Measurements from ENCODE around the gene TMC4.

GRCh38 chr19:54136086-54136863, 36.7 kb downstream of the TMC4 start:
- no peak for TF ChIP-seq CTCF (IDR thresholded peaks at IDR 0.05)
- TF ChIP-seq POLR2AphosphoS5 (IDR thresholded peaks at IDR 0.05; ENCODE audit: low read depth, low read length), result no peak
- no peak for TF ChIP-seq SIN3A (IDR thresholded peaks at IDR 0.05; ENCODE audit: borderline replicate concordance, low read depth, low read length)
- no peak for TF ChIP-seq MEF2A (IDR thresholded peaks at IDR 0.05; ENCODE audit: borderline replicate concordance, low read depth)
- TF ChIP-seq MAX (IDR thresholded peaks at IDR 0.05; ENCODE audit: low read depth), result no peak
- TF ChIP-seq ZBTB33 (IDR thresholded peaks at IDR 0.05; ENCODE audit: borderline replicate concordance, low read depth), result no peak
- TF ChIP-seq GATA2 (CRISPR knock-in tag; IDR thresholded peaks at IDR 0.05), result no peak
- no peak for TF ChIP-seq USF2 (IDR thresholded peaks at IDR 0.05; ENCODE audit: borderline replicate concordance, low read depth, low read length)
- no peak for TF ChIP-seq NRF1 (IDR thresholded peaks at IDR 0.05; ENCODE audit: low read depth, low read length)

Data from SK-N-SH (cell line).